ENCODE measurements around the gene CDC25B.

The CDC25B gene

GRCh38 chr20:3797592-3798372 is 1.7 kb downstream of the CDC25B start:
- TF ChIP-seq SIN3A (IDR thresholded peaks at IDR 0.05; ENCODE audit: borderline replicate concordance, insufficient read depth, low read length) (no peak), FOXP2 (optimal IDR thresholded peaks at IDR 0.05; ENCODE audit: borderline replicate concordance, extremely low read depth, extremely low read length, insufficient read depth) (no peak), TAF1 (IDR thresholded peaks at IDR 0.05; ENCODE audit: borderline replicate concordance, insufficient read depth, low read length) (no peak), POLR2AphosphoS5 (IDR thresholded peaks at IDR 0.05; ENCODE audit: low read depth, low read length) (no peak)
- TF ChIP-seq, protein P1, sequence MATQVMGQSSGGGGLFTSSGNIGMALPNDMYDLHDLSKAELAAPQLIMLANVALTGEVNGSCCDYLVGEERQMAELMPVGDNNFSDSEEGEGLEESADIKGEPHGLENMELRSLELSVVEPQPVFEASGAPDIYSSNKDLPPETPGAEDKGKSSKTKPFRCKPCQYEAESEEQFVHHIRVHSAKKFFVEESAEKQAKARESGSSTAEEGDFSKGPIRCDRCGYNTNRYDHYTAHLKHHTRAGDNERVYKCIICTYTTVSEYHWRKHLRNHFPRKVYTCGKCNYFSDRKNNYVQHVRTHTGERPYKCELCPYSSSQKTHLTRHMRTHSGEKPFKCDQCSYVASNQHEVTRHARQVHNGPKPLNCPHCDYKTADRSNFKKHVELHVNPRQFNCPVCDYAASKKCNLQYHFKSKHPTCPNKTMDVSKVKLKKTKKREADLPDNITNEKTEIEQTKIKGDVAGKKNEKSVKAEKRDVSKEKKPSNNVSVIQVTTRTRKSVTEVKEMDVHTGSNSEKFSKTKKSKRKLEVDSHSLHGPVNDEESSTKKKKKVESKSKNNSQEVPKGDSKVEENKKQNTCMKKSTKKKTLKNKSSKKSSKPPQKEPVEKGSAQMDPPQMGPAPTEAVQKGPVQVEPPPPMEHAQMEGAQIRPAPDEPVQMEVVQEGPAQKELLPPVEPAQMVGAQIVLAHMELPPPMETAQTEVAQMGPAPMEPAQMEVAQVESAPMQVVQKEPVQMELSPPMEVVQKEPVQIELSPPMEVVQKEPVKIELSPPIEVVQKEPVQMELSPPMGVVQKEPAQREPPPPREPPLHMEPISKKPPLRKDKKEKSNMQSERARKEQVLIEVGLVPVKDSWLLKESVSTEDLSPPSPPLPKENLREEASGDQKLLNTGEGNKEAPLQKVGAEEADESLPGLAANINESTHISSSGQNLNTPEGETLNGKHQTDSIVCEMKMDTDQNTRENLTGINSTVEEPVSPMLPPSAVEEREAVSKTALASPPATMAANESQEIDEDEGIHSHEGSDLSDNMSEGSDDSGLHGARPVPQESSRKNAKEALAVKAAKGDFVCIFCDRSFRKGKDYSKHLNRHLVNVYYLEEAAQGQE (IDR thresholded peaks at IDR 0.05; ENCODE audit: insufficient read depth in 1 of 2, low read depth in 2 of 2, low read length in 2 of 2), result no peak

- TF ChIP-seq TAF1 (IDR thresholded peaks at IDR 0.05; ENCODE audit: borderline replicate concordance, insufficient read depth, low read length) (no peak), SIN3A (IDR thresholded peaks at IDR 0.05; ENCODE audit: borderline replicate concordance, insufficient read depth, low read length) (no peak), POLR2AphosphoS5 (IDR thresholded peaks at IDR 0.05; ENCODE audit: low read depth, low read length) (no peak), FOXP2 (optimal IDR thresholded peaks at IDR 0.05; ENCODE audit: borderline replicate concordance, extremely low read depth, extremely low read length, insufficient read depth) (no peak)
- TF ChIP-seq, protein P1 (IDR thresholded peaks at IDR 0.05; ENCODE audit: insufficient read depth in 1 of 2, low read depth in 2 of 2, low read length in 2 of 2), result no peak
Observed at GRCh38 chr20:3798373-3798768, 2.3 kb downstream of the CDC25B start.

- TF ChIP-seq TAF1 (IDR thresholded peaks at IDR 0.05; ENCODE audit: borderline replicate concordance, insufficient read depth, low read length), result no peak
Observed at GRCh38 chr20:3798908-3799248, 2.8 kb downstream of the CDC25B start.

DNA sequence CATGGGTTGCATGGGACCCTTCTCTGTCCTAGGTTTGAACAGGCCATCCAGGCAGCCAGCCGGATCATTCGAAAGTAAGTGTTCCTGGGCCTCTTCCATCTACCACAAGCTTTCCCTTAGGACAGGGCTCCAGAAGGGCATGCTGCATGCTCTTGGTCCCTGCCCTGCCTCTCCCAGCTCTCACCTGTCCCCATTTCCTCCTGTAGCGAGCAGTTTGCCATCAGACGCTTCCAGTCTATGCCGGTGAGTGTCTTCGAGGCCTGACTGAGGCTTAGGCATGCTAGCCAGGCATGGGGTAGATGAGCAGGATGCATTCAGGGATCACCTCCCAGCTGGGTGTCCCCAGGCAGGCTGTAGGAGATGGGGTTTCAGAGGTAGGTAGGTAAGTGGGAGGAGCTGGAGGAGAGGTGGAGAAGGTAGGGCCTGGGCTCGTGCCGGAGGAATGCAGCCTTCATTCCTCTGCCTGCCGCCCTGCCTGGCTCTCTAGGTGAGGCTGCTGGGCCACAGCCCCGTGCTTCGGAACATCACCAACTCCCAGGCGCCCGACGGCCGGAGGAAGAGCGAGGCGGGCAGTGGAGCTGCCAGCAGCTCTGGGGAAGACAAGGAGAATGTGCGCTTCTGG is 4.3 kb downstream of the CDC25B start:
- TF ChIP-seq FOXP2 (optimal IDR thresholded peaks at IDR 0.05; ENCODE audit: borderline replicate concordance, extremely low read depth, extremely low read length, insufficient read depth) (no peak), POLR2AphosphoS5 (IDR thresholded peaks at IDR 0.05; ENCODE audit: low read depth, low read length) (no peak), SIN3A (IDR thresholded peaks at IDR 0.05; ENCODE audit: borderline replicate concordance, insufficient read depth, low read length) (no peak), TAF1 (IDR thresholded peaks at IDR 0.05; ENCODE audit: borderline replicate concordance, insufficient read depth, low read length) (no peak)
- TF ChIP-seq, protein P1 (IDR thresholded peaks at IDR 0.05; ENCODE audit: insufficient read depth in 1 of 2, low read depth in 2 of 2, low read length in 2 of 2), result no peak

DNA sequence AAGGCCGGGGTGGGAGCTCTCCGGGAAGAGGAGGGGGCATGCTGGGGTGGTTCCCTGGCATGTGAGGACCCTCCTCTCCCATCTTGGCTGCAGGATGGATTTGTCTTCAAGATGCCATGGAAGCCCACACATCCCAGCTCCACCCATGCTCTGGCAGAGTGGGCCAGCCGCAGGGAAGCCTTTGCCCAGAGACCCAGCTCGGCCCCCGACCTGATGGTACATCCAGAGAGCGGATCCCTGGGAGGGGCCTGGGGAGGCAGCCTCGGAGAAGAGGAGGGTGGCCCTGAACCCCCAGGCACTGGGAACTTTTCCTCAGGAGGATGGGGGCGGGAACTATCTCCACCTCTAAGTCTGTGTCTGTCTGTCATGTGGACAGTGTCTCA is 4.8 kb downstream of the CDC25B start:
- TF ChIP-seq POLR2AphosphoS5 (IDR thresholded peaks at IDR 0.05; ENCODE audit: low read depth, low read length) (no peak), SIN3A (IDR thresholded peaks at IDR 0.05; ENCODE audit: borderline replicate concordance, insufficient read depth, low read length) (no peak), FOXP2 (optimal IDR thresholded peaks at IDR 0.05; ENCODE audit: borderline replicate concordance, extremely low read depth, extremely low read length, insufficient read depth) (no peak), TAF1 (IDR thresholded peaks at IDR 0.05; ENCODE audit: borderline replicate concordance, insufficient read depth, low read length) (no peak)
- TF ChIP-seq, protein P1 (IDR thresholded peaks at IDR 0.05; ENCODE audit: insufficient read depth in 1 of 2, low read depth in 2 of 2, low read length in 2 of 2), result no peak
